GM12865 (cell line): ENCODE data around the gene TNF.
"Not testable (repeated sequence)": the region's sequence is repeated elsewhere in the genome, so short reads cannot be mapped to it uniquely, and the experiment has no call there.

Source experiments
- DNase-seq: peaks from one replicate; pipeline ENCODE4 v3.0.0; 2010; ENCODE audit warnings: low read depth
- H3K4me3 ChIP-seq: 2 replicates; pipeline ENCODE4 v1.5.1; 2011; ENCODE audit warnings: mild to moderate bottlenecking, low read depth, low read length, control low read depth
- TF ChIP-seq, protein P1 (sequence below): IDR thresholded peaks from 2 replicates; pipeline ENCODE4 v1.5.1; 2011; ENCODE audit warnings: low read length, control low read depth, low read depth, inconsistent platforms; ENCODE audit not compliant: insufficient read depth; ENCODE audit errors: missing control alignments

Gene TNF

GRCh38 chr6:31551371-31551770, 24.0 kb upstream of the TNF start:
- TF ChIP-seq, protein P1, sequence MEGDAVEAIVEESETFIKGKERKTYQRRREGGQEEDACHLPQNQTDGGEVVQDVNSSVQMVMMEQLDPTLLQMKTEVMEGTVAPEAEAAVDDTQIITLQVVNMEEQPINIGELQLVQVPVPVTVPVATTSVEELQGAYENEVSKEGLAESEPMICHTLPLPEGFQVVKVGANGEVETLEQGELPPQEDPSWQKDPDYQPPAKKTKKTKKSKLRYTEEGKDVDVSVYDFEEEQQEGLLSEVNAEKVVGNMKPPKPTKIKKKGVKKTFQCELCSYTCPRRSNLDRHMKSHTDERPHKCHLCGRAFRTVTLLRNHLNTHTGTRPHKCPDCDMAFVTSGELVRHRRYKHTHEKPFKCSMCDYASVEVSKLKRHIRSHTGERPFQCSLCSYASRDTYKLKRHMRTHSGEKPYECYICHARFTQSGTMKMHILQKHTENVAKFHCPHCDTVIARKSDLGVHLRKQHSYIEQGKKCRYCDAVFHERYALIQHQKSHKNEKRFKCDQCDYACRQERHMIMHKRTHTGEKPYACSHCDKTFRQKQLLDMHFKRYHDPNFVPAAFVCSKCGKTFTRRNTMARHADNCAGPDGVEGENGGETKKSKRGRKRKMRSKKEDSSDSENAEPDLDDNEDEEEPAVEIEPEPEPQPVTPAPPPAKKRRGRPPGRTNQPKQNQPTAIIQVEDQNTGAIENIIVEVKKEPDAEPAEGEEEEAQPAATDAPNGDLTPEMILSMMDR = peak; percentile 78
- peak; percentile 88 for DNase-seq
- H3K4me3 ChIP-seq = not testable (repeated sequence)

DNA sequence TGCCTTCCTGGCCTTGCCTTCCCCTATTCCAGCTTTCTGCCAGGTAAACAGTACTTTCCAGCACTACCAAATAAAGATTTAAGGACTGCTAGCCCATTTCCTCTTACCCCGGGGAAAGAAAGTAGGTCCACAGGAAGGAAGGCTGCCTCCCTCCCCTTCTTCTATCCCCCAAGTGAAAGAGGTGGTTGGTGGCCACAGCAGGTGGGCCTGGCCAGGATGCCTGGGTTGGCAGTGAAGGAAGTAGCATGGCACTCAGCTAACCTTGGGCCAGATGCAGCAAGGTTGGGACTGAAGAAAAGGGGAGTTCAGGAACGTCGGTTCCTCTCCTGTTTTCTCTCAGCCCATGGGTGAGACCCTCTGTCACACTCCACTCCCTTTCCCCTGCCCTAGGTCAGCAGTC, 19.1 kb upstream of the TNF start:
- TF ChIP-seq, protein P1 = no peak
- peak overlapping the region; percentile 9 for H3K4me3 ChIP-seq

GRCh38 chr6:31557443-31558317, 17.7 kb upstream of the TNF start:
- TF ChIP-seq, protein P1 = no peak
- DNase-seq = peak; percentile 43
- peak overlapping the region; percentile 58 for H3K4me3 ChIP-seq

More for the DNA sequence above, 19.1 kb upstream of the TNF start:
- peak; percentile 55 for DNase-seq

DNA sequence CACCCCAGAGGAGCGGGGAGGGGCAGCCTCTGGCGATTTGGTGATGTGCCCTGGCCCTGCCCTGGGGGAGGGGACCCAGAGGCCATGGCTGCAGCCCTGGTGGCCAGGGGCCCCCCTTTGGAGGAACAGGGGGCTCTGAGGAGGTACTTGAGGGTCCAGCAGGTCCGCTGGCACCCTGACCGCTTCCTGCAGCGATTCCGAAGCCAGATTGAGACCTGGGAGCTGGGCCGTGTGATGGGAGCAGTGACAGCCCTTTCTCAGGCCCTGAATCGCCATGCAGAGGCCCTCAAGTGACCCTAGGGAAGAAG, 17.1 kb upstream of the TNF start:
- TF ChIP-seq, protein P1 = no peak
- peak overlapping the region; percentile 58 for H3K4me3 ChIP-seq
- no peak for DNase-seq

DNA sequence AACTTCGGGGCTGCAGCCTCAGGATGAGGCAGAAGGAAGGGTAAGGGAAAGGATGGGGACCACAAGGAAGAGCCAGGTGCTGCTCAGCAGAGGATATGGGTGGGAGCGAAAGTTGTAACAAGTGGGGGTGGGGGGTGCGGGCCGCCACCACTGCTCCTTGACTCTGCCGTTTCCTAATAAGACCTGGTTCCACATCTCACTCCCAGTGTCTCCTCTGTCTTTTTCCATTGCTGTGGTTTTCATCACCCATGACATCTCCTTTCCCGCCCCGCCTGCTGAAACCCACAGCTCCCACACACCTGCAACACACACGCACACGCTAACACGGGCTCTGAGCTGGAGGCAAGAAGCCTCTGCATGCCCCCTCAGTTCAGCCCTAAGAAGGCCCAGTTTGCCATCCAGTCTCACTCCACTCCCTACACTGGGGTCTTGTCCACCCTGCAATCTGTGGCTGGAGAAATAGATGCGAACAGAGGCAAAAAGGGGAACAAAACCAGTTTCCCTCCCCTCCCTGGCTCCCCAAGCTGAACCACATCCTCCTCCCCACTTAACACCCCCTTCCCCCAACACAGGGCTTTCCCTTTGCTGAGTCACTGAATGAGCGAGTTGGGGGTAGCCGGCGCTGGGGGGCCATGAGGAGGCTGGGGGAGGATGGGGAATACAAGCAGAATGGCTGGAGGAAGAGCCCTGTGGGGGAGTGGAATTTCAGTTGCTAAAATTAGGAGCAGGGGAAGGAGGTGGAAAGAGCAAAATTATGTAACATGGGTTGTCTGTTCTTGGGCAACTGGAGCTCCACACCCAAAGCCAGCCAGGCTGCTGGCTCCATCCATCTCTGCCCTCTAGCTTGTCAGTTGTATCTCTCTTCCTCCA, 16.5 kb upstream of the TNF start:
- peak; percentile 91 for DNase-seq
- H3K4me3 ChIP-seq = peak overlapping the region; percentile 58
- TF ChIP-seq, protein P1 = no peak

- TF ChIP-seq, protein P1 = no peak
- DNase-seq = no peak
- peak overlapping the region; percentile 58 for H3K4me3 ChIP-seq
These were observed 15.8 kb upstream of the TNF start for GRCh38 chr6:31559606-31559957.
